ENCODE data around the gene APMAP.
"Not testable (repeated sequence)": the region's sequence is repeated elsewhere in the genome, so short reads cannot be mapped to it uniquely, and the experiment has no call there.

The APMAP gene

DNA sequence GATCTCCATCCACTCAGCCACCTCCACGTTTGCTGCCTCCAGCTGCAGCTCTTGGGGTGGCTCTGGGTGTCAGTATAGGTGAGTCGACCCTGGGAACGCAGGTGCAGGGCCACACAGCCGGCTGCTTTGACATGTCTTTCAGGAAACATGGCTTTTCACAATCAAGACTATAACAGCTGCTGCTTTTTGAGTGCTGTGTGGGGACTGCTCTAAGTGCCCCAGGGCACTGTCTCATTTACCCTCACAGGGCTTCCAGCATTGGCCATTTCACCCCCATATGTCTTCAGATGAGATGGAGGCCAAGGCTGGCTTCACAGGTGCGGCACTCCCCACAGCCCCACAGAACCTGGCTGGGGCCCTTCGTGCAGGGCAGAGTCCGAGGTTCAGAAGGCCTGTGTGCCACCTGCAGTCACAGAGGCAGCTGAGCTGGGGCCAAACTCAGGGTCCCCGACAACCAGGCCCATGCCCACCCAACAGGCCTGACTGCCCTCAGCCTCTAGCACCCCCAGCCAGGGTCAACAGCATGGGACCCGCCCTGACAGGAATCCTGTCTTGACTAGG, 58.4 kb downstream of the APMAP start:
- TF ChIP-seq CTCF (IDR thresholded peaks at IDR 0.05) = no peak
- no peak for TF ChIP-seq ZFX (IDR thresholded peaks at IDR 0.05; ENCODE audit: borderline replicate concordance)
- no peak overlapping the region for H3K27ac ChIP-seq

GRCh38 chr20:24933266-24933908, 59.2 kb downstream of the APMAP start:
- no peak overlapping the region for H3K27ac ChIP-seq
- TF ChIP-seq CTCF (IDR thresholded peaks at IDR 0.05) (no peak), ZFX (IDR thresholded peaks at IDR 0.05; ENCODE audit: borderline replicate concordance) (no peak)

DNA sequence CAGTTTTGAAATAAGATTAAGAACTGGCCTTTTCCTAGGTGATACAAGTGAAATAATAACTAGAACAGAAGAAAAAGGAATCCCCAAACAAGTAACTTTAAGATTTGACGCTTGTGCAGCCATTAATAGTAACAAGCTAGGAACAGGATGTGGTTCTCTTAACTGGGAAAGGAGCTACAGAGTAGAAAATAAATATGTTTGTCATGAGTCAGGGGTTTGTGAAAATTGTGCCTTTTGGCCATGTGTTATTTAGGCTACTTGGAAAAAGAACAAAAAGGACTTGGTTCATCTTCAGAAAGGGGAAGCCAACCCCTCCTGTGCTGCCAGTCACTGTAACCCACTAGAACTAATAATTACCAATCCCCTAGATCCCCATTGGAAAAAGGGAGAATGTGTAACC, 60.7 kb downstream of the APMAP start:
- H3K27ac ChIP-seq = not testable (repeated sequence)

GRCh38 chr20:24930724-24931688, 61.5 kb downstream of the APMAP start:
- TF ChIP-seq CTCF (IDR thresholded peaks at IDR 0.05) = peak; percentile 83
- H3K27ac ChIP-seq = peak overlapping the region; percentile 80

- H3K27ac ChIP-seq = peak overlapping the region; percentile 80
These were observed 62.5 kb downstream of the APMAP start for GRCh38 chr20:24929867-24930723.

- not testable (repeated sequence) for H3K27ac ChIP-seq
These were observed 63.3 kb downstream of the APMAP start for GRCh38 chr20:24929259-24929658.

DNA sequence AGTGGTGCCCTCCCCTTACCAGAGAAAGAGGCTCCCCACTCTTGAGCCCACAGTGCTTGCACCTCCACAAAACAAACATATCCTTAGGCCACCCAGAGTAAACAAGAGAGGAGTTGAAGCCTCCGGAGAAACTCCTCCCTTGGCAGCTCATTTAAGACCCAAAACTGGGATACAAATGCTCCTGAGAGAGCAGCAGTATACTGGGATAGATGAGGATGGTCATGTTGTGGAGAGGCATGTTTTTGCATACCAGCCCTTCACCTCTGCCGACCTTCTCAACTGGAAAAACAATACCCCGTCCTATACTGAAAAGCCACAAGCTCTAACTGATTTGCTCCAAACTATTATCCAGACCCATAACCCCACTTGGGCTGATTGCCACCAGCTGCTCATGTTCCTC, 71.8 kb downstream of the APMAP start:
- H3K27ac ChIP-seq = not testable (repeated sequence)

- H3K27ac ChIP-seq = not testable (repeated sequence)
These were observed 72.9 kb downstream of the APMAP start for GRCh38 chr20:24919665-24920064.

- no peak overlapping the region for H3K27ac ChIP-seq
- peak; percentile 59 for TF ChIP-seq CTCF (IDR thresholded peaks at IDR 0.05)
- TF ChIP-seq ZFX (IDR thresholded peaks at IDR 0.05; ENCODE audit: borderline replicate concordance) = no peak
These were observed 73.7 kb downstream of the APMAP start for GRCh38 chr20:24918579-24919566.

Data from 22Rv1 (cell line).